Natural killer cell (primary cell): Measurements from ENCODE around the gene HDAC3. TPM values are rescaled to one million over a fixed set of nuclear protein-coding genes. Genes with fewer than 3 reads are reported as not detected.

Source experiments
- ATAC-seq, 3 donors: fragments of 150-1000 bp in 2 of 3; fragments of 200-7000 bp in 1 of 3; cut with Tn5 transposase; 1 replicate in 1 of 3; 2 replicates in 2 of 3; pipeline ENCODE4 v1.10.0; 2021; ENCODE audit warnings: mild to moderate bottlenecking in 2 of 3, moderate library complexity in 2 of 3
- DNase-seq, 2 donors: peaks; one replicate each; pipeline versions ENCODE4 v3.0.0 to v3.0.0-alpha.2; 2013 to 2021; ENCODE audit warnings: mixed read lengths in 1 of 2
- H3K27ac ChIP-seq: one replicate; pipeline ENCODE4 v1.5.1; 2013; ENCODE audit warnings: mild to moderate bottlenecking, low read length
- H3K27me3 ChIP-seq: one replicate; pipeline ENCODE4 v1.6.1; 2013; ENCODE audit warnings: low read length; ENCODE audit not compliant: control insufficient read depth, insufficient read depth
- H3K36me3 ChIP-seq: one replicate; pipeline ENCODE4 v1.6.1; 2013; ENCODE audit warnings: low read length; ENCODE audit not compliant: control insufficient read depth, insufficient read depth
- H3K4me1 ChIP-seq: one replicate; pipeline ENCODE4 v1.6.1; 2013; ENCODE audit warnings: low read length; ENCODE audit not compliant: control insufficient read depth, insufficient read depth
- H3K4me3 ChIP-seq: one replicate; pipeline ENCODE4 v1.5.1; 2013; ENCODE audit warnings: low read length
- H3K9me3 ChIP-seq: one replicate; pipeline ENCODE4 v1.6.1; 2013; ENCODE audit warnings: low read length; ENCODE audit not compliant: control insufficient read depth, insufficient read depth
- H3K27ac Mint-ChIP-seq, 2 donors: one replicate each; pipeline ENCODE4 v1.8.0; 2022; ENCODE audit warnings: mild to moderate bottlenecking in 2 of 2, mixed read lengths in 2 of 2, moderate library complexity in 1 of 2
- H3K27me3 Mint-ChIP-seq, 2 donors: one replicate each; pipeline ENCODE4 v1.8.0; 2022; ENCODE audit warnings: low read depth in 2 of 2, mixed read lengths in 2 of 2
- H3K36me3 Mint-ChIP-seq: one replicate; pipeline ENCODE4 v1.8.0; 2022; ENCODE audit warnings: mixed read lengths
- H3K4me1 Mint-ChIP-seq, 2 donors: one replicate each; pipeline ENCODE4 v1.8.0; 2022; ENCODE audit warnings: mixed read lengths in 2 of 2
- H3K4me3 Mint-ChIP-seq: one replicate; pipeline ENCODE4 v1.8.0; 2022; ENCODE audit warnings: mild to moderate bottlenecking, moderate library complexity, mixed read lengths
- H3K9me3 Mint-ChIP-seq, 2 donors: one replicate each; pipeline ENCODE4 v1.8.0; 2022; ENCODE audit warnings: mixed read lengths in 2 of 2
- CTCF ChIP-seq: fragments of 200-600 bp; IDR thresholded peaks from one replicate; pipeline ENCODE4 v1.8.0; 2022; ENCODE audit warnings: antibody characterized with exemption
- WGBS: methylation state at CpG from one replicate; pipeline ENCODE4 v1.1.7; 2013; ENCODE audit warnings: missing lambda C conversion rate; ENCODE audit not compliant: insufficient coverage; 5-methylcytosine and 5-hydroxymethylcytosine counted together
- intact Hi-C: fragments of 100-400 bp; cut with micrococcal nuclease; formaldehyde crosslinking; loops from one replicate; pipeline ENCODE4 v1.14.2; 2022
- total RNA-seq, 4 donors: library from RNA; stranded (reverse); fragments of 120-200 nt in 1 of 4; gene quantifications; one replicate each; pipeline versions ENCODE4 v1.2.3 to v1.2.4, GENCODE V29; 2013 to 2022

The HDAC3 gene
- total RNA-seq, 3 donors from 2014 or later (not counting 1 experiment from before 2014, with no cell fraction given): 66.0 to 85.7 (median 74.7) TPM

DNA sequence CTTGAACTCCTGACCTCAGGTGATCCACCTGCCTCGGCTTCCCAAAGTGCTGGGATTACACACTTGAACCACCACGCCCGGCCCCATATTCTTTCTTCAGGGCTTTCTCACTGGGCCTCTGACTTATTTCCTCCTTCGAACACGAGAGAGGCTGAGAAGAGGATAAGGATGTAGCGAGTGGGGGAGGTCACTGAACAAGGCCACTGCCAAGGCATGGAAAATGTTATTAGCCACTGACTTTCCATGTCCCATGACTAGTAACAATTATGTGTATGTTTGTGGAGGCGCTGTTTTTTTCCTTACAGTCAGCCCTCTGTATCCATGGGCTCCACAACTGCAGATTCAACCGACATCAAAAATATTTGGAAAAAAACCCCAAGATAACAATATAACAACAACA, 26.9 kb upstream of the HDAC3 start:
- H3K4me1 Mint-ChIP-seq: peaks cover 4 to 5% of the 10 kb centered on the region in 2 donors
- no peaks in the 10 kb centered on the region for H3K36me3 Mint-ChIP-seq
- no peak for TF ChIP-seq CTCF
- H3K36me3 ChIP-seq: peaks cover 2% of the 10 kb centered on the region
- H3K27me3 Mint-ChIP-seq: no peaks in the 10 kb centered on the region
- ATAC-seq (no peak), DNase-seq (no peak)
- H3K9me3 ChIP-seq: no peaks in the 10 kb centered on the region
- no peak overlapping the region for H3K27ac Mint-ChIP-seq
- H3K27me3 ChIP-seq: no peaks in the 10 kb centered on the region
- H3K4me3 ChIP-seq: no peak overlapping the region
- 85% methylated on average over 7 of the region's 8 CpGs for WGBS
- H3K4me1 ChIP-seq: peaks cover 3% of the 10 kb centered on the region
- no peaks in the 10 kb centered on the region for H3K9me3 Mint-ChIP-seq
- H3K4me3 Mint-ChIP-seq: no peak overlapping the region
- no peak overlapping the region for H3K27ac ChIP-seq
- intact Hi-C loops: loop anchor here (10.0 kb wide), 1 partner anchor 481 kb away; no protein-coding TSS in a partner anchor

DNA sequence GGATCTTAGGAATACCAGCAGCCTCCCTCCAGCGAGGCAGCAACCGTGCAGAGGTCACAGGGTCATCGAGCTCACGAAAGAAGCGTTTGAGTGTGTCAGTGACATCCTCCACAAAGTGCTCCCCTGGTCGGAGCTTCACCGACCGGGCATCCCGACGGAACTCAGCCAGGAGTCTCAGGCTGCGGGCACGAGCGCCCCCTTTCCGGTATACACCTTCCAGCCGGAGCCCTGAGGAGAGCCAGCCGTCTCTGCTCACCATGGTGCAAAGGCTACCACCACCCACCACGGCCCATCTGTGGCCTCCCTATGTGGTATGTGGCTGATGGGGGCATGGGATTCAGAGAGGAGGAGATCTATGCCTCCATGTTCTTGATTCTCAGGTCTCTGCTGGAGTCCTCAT, 25.4 kb upstream of the HDAC3 start:
- Mint-ChIP-seq H3K4me1 (peaks cover 4 to 5% of the 10 kb centered on the region in 2 donors), H3K4me3 (no peak overlapping the region), H3K27ac (no peak overlapping the region), H3K36me3 (no peaks in the 10 kb centered on the region), H3K27me3 (no peaks in the 10 kb centered on the region), H3K9me3 (no peaks in the 10 kb centered on the region)
- no peak for TF ChIP-seq CTCF
- Histone ChIP-seq H3K4me1 (peaks cover 3% of the 10 kb centered on the region), H3K27ac (no peak overlapping the region), H3K4me3 (no peak overlapping the region), H3K9me3 (no peaks in the 10 kb centered on the region), H3K36me3 (peaks cover 3% of the 10 kb centered on the region), H3K27me3 (no peaks in the 10 kb centered on the region)
- intact Hi-C loops: loop anchor here (10.0 kb wide), 1 partner anchor 483 kb away; no protein-coding TSS in a partner anchor
- no peak for DNase-seq
- WGBS: 93% methylated on average over 15 of the region's 17 CpGs
- ATAC-seq: no peak

DNA sequence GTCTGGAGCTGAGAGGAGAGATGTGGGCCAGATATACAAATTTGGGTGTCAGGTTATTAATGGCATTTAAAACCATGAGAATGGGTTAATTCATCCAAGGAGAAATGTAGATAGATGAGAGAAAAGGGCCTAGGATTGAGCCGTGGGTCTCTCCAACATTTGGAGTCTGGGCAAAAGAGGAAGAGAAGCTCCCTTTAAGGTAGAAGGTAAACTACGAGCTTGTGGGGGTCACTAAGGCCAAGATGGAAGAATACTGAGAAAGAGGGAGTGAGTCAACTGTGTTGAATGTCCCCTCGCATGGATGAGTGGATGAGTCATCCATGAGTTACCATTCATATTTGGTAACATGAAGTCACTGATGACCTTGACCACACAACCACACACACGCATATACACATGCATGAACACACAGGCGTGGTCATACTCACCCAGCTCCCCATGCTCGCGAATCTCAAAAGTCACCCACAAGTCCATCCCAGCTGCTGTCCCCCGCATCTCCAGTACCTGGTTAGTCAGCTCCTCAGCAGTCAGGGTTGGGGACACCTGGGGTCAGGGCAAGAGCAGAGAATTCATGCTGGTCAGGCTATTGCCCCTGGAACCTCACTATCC, 21.4 kb upstream of the HDAC3 start:
- Mint-ChIP-seq H3K4me1 (no peaks in the 10 kb centered on the region), H3K27me3 (no peaks in the 10 kb centered on the region), H3K27ac (no peak overlapping the region), H3K9me3 (no peaks in the 10 kb centered on the region), H3K4me3 (no peak overlapping the region), H3K36me3 (no peaks in the 10 kb centered on the region)
- intact Hi-C loops: no loop called here
- H3K4me3 ChIP-seq: no peak overlapping the region
- H3K4me1 ChIP-seq: no peaks in the 10 kb centered on the region
- no peaks in the 10 kb centered on the region for H3K27me3 ChIP-seq
- H3K36me3 ChIP-seq: peaks cover 5% of the 10 kb centered on the region
- H3K27ac ChIP-seq: no peak overlapping the region
- H3K9me3 ChIP-seq: no peaks in the 10 kb centered on the region
- WGBS: 75% methylated on average over 8 of the region's 8 CpGs
- ATAC-seq: no peak
- no peak for DNase-seq
- TF ChIP-seq CTCF: no peak

GRCh38 chr5:141657404-141657803, 20.8 kb upstream of the HDAC3 start:
- H3K36me3 Mint-ChIP-seq: no peaks in the 10 kb centered on the region
- no peak overlapping the region for H3K4me3 Mint-ChIP-seq
- H3K9me3 ChIP-seq: no peaks in the 10 kb centered on the region
- no peak for TF ChIP-seq CTCF
- no peak for ATAC-seq
- H3K27me3 ChIP-seq: no peaks in the 10 kb centered on the region
- no peak overlapping the region for H3K4me3 ChIP-seq
- WGBS: 94% methylated on average over 1 of the region's 1 CpG
- no peak overlapping the region for H3K27ac ChIP-seq
- H3K4me1 ChIP-seq: no peaks in the 10 kb centered on the region
- peaks cover under 1 to 2% of the 10 kb centered on the region in 2 donors for H3K4me1 Mint-ChIP-seq
- DNase-seq: no peak
- H3K27me3 Mint-ChIP-seq: no peaks in the 10 kb centered on the region
- no peak overlapping the region for H3K27ac Mint-ChIP-seq
- peaks cover 5% of the 10 kb centered on the region for H3K36me3 ChIP-seq
- no peaks in the 10 kb centered on the region for H3K9me3 Mint-ChIP-seq
- intact Hi-C loops: no loop called here
